GM20431 (cell line): ENCODE data around the gene MYH10.
"Not testable (repeated sequence)": the region's sequence is repeated elsewhere in the genome, so short reads cannot be mapped to it uniquely, and the experiment has no call there.

ENCODE experiments used
- in situ Hi-C: fragments of 300-500 bp; cut with MseI, MboI; formaldehyde crosslinking; loops from one replicate; pipeline ENCODE4 v1.15.0; 2020; ENCODE audit warnings: low sequenced_read_pairs; ENCODE audit not compliant: unreplicated experiment

MYH10 gene

DNA sequence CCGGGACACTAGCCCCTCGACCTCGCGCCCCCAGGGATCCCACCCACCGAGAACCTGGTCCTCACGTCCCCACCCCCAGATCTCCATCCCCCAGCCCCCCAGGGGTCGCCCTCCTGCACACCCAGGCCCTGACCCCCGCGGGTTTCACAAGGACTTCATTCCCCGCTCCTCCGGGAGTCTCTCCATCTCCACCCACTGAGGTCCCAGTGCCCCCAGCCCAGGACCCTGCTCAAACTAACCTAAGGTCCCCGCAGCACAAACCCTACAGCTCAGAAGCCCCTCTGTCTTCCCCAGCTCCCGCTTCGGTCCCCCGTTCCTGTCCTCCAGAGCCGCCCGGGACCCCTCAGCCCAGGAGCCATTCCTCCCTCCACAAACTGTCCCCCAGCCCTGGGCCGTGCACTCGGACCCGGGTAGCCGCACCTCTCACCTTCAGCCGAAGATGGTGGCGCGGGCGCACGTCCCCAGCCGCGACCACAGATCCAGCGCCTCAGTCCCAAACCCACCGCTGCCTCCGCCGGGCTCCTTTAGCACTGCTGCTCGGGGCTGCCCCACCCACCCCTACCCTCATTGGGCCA lies at the start of gene MYH10:
MYH10 (minus strand) TSS at position 499 of the 575 bp plus-strand sequence. CDS start 7,479 bp downstream, outside the sequence.
- in situ Hi-C loops = no loop called here

DNA sequence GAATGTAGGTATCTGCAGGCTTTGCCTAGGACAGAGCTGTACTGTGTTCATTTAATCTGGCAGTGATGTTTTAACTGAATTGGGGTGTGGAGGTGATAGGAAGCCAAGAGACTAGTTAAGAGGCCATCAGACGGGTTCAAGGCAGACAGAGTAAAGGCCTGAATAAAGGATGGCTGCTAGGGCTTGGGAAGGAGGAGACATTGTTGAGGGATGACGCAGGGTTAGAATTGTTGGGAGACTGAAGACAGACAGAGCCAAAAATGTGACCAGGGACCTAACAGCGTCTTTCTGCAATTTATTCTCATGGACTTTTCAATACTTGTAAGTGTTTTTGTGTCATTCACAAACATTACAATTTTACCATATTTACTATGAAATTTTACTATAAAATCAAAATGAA lies 48.6 kb upstream of the MYH10 start:
- in situ Hi-C loops = no loop called here

DNA sequence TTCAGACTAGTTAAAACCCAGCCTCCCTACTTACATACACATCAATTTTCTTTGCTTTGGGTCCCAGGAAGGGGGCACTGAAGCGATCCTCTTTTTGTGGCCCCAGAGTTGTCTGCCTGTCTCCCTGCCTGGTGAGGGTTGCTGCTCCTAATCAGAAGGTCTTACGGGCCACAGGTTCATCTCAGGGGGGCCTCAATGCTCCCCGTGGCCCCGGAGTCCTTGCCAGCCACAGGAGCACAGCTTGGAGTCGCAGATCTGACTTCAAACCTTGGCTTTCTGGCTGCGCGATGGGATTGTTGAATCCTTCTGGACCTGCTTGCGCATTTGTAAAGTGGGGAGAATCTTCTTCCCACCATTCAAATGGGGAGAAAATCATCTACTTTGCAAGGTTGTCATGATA lies 44.8 kb upstream of the MYH10 start:
- in situ Hi-C loops = no loop called here

DNA sequence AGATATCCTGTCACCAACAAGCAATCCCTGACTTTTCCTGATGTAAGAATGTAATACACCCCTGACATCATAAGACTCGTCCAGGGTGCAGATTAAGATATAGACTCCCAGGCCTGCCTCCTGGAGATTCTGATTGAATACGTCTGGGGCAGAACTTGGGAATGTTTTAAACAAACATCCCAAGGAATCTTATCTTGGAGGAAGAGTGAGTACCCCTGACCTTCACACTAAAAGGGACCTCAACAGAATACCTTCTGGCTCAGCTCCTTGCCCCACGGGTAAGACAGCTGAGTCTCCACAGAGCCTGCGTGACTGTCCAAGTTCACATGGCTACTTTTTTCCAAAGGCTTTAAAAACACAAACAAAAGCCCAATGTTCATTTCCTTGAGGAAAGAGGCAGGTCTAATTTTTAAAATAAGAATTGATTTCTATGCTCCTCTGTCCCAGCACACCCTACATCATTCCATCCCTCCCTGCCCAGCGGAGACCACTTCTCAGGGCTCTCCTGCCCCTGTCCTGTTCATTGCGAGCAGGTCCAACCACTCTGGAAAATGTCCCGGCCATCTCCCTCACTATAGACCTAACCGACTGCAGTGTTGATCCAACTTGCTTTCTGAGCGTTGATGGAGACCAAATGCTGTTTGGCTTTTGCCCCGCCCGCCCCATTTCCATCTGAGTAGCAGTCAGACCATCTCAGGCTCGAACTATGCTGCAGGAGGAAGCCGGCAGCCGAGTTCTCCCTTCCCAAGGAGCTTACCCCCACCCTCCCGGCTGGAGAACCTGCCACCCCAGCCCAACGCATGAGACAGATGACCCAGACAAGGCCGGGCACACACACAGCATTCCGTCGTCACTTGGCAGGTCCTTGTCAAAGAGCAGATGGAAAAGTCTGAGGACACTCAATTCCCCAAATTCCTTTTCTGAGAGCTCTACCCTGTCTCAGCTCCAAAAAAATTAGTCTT lies 44.1 kb upstream of the MYH10 start:
- in situ Hi-C loops = no loop called here

DNA sequence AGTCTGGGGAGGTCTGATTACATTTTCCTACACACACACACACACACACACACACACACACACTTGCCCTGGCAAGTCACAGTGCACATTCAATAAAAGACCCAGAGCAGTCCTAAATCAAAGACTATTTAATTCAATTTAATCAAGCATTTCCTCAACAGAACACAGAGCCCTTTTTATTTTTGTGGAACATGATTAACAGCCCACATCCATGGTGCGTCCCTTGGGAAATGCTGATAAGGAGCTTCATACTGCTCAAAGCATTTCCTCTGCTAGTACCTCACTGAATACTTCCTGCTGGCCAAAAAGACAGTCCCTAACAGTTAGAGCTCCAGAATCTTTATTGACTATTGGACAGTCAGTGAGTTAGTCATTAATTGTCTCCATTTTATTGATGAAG lies 43.1 kb upstream of the MYH10 start:
- in situ Hi-C loops = no loop called here

DNA sequence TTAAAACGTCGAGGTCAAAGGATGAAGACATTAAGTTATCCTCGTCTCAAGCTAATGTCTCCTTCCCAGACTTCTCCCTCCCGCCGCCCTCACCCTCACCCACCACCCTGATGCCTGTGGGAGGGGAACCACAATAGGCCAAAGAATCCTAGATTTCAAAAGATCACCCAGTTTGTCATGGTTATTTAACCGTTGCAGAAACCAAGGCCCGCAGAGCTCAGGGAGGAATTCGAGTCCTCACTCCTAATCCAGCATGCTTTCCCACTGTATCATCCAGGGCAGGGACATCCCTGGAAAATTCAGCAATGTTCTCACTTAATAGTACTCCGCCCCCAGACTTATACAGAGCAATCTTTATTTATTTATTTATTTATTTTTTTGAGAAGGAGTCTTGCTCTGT lies 41.8 kb upstream of the MYH10 start:
- in situ Hi-C loops = no loop called here

DNA sequence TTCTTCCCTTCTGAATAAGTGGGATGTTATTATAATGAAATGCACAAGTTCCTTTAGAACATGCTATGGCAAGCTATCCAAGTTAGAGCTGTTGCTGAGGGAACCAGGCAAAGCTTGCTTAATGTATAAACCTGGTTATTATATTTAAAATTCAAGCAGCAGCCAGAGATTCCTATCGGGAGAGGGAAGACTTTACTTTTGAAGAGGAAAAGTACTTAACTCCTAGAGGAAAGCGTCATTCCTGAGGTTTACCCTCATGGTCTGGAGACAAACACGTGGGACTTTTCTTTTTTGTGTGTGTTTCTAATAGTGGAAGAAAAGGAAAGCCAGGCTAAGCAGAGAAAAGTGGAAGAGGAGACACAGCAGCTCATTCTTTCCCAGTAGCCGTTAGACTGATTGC lies 39.9 kb upstream of the MYH10 start:
- in situ Hi-C loops = no loop called here

DNA sequence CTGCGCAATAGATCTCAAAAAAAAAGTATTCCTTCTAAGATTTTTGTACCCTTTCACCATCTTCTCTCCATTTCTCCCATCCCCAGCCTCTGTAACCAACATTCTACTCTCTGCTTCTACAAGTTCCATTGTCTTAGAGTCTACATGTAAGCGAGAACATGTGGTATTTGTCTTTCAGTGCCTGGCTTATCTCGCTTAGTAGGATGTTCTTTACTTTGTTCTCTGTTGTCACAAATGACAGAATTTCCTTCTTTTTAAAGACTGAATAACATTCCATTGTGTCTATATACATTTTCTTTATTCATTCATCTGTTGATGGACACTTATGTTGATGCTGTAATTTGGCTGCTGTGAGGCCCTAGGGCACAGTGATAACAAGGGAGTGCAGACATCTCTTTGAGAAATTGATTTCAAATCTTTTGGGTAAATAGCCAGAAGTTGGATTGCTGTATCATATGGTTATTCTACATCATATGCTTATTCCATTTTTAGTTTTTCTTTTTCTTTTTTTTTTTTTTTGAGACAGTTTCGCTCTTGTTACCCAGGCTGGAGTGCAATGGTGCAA lies 37.7 kb upstream of the MYH10 start:
- in situ Hi-C loops = no loop called here

DNA sequence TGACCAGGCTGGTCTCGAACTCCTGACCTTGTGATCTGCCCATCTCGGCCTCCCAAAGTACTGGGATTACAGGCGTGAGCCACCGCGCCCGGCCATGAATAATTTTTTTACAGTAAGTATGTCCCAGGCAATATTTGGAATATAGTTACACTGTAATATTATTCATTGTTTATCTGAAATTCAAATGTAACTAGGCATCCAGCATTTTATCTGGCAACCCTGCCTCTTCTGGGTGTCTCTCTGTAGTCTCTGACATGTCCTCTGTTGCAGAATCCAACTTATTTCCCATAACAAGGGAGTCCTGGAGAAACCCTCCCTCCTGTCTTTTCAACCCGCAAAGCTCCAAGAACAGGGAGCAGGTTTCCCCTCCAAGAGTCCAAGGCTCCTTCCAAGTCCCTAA lies 36.9 kb upstream of the MYH10 start:
- in situ Hi-C loops = no loop called here

DNA sequence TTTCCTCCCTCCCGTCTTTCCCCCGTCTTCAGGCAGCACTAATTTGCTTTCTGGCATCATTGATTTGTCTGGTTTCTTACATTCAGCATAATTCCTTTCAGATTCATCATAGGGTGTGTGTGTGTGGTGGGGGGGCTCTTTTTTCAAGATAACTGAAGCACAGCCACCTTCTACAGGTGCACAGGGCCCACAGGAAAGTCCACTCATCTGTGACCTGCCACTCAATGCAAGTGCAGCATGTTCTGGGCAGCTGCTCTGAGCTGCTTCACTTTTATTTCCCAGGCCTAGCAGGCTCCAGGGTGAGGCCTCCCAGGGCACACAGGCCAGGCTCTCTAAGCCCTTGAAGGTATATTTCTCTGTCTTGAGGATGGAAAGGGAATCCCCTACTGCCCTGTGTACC lies 35.2 kb upstream of the MYH10 start:
- in situ Hi-C loops = no loop called here

DNA sequence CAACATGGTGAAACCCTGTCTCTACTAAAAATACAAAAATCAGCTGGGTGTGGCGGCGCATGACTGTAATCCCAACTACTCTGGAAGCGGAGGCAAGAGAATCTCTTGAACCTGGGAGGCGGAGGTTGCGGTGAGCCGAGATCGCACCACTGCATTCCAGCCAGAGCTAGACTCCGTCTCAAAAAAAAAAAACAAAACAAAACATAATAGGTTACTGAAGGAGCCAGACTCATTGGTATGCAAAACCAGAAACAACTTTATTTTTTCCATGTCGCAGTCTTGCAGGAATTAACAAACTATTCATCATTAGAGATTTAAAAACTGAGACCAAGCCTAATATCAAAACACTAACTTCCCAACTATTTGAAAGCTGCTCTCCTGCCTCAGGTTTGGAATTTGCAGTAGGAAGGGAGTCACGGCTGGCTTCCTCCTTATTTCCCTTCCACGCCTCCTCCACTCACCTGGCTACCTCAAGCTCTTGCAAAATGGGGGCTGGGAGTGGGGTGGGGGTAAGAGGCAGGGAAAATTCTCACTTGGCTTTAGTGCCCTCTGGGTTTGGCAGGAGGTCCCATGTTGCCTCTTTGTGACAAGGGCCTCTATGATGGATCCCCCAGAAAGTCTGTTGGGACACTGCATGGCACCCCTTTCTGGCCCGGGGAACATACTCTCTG lies 34.1 kb upstream of the MYH10 start:
- in situ Hi-C loops = no loop called here

DNA sequence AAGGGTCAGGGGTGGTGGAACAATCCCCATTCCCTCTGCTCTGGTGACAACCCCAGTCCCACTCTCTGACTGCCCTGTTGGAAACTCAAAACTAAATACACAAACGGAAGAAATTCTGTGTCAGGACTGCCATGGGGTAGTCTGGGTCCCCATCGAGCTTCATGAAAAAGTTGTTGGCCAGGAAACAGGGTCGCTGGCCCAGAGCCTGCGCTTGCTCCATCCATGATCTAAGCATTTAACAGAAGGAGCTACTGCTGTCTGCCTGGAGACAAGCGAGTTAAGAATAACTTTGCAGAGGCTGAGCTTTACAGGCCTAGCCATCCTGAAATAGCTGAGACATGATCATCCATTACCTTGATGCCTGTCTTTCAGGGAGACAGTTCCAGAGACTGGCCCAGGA lies 32.4 kb upstream of the MYH10 start:
- in situ Hi-C loops = no loop called here

DNA sequence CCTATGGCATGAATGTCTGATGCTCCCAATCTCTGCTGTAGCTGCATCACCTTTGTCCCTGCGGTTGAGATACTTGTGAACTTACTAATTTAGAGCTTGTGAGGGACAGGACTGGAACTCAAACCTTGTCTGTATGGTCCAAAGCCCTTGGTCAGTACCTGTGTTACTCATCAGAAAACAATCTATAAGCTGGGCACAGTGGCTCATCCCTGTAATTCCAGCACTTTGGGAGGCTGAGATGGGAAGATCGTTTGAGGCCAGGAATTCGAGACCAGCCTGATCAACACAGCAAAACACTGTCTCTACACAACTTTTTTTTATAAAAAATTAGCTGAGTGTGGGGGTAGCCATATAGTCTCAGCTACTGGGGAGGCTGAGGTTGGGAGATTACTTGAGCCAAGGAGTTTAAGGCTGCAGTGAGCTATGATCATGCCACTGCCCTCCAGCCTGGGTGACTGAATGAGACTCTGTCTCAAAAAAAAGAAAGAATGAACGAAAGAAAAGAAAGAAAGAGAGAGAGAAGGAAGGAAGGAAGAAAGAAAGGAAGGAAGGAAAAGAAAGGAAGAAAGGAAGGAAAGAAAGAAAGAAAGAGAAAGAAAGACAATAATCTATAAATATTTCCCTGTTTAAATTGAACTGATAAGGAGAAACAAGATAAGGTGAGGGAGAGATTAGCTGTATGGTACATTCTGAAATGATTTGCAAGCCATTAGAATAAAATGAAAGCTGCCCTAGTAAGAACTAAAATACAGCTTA lies 31.7 kb upstream of the MYH10 start:
- in situ Hi-C loops = no loop called here

DNA sequence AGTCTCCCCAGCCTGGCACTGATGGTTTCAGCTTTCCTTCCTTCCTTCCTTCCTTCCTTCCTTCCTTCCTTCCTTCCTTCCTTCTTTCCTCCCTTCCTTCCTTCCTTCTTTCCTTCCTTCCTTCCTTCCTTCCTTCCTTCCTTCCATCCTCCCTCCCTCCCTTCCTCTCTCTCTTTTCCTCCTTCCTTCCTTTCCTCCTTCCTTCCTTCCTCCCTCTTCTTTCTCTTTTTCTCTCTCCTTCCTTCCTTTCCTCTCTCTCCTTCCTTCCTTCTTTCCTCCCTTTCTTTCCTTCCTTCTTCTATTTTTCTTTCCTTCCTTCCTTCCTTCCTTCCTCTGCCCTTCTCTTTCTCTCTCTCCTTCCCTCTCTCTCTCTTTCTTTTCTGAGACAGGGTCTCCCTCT lies 30.2 kb upstream of the MYH10 start:
- in situ Hi-C loops = not testable (repeated sequence)

DNA sequence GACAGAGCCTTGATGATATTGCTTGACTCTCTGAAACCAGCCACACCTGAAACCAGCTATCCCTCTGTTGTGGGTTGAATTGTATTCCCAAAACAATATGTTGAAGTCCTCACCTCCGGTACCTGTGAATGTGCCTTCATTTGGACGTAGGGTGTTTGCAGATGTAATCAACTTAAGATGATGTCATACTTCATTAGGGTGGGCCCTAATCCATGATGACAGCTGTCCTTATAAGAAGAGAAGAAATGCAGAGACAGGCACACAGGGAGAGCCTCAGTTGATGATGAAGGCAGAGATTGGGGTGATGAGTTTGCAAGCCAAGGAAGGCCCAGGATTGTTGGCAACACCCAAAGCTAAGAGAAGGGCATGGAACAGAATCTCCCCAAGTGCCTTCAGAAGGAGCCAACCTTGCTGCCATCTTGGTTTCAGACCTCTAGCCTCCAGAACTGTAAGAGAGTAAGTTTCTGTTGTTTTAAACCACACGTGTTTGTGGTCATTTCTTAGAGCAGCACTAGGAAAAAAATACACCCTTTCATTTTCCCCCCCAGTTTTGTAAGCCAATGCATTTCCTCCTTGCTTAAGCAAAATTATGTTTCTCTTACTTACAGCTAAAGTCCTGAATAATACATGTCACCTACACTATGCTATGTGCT lies 29.4 kb upstream of the MYH10 start:
- in situ Hi-C loops = no loop called here

DNA sequence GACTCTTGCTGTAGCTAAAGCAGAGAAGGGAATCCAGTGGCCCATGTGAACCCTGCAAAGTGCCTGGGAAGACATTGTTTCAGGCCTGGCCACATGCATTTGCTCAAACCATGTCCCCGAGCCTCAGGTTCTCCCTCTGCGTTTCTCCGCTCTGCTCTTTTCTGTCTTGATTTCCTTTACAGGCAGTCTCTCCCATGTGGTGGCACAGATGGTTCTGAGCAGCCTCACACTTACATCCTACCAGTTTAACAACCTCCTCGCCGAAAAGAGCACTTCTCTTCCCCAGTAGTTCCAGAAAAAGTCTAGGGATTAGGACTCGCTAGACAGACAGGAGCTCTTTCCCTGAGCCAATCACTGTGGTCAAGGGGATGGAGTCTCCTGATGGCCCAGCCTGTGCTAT lies 28.3 kb upstream of the MYH10 start:
- in situ Hi-C loops = no loop called here

DNA sequence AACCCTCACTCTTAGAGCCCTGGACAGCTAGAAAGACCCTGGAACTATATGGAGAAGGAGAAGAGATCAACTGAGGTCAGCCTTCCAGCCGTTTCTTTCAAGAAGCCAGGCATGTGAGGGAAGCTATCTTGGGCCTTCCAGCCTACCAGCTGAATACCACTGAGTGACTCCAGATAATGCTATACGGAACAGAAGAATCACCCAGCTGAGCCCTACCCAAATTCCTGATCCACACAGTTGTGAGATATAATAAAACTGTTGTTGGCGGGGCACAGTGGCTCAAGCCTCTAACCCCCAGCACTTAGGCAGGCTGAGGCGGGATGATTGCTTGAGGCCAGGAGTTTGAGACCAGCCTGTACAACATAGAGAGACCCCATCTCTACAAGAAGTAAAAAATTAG lies 26.2 kb upstream of the MYH10 start:
- in situ Hi-C loops = no loop called here

DNA sequence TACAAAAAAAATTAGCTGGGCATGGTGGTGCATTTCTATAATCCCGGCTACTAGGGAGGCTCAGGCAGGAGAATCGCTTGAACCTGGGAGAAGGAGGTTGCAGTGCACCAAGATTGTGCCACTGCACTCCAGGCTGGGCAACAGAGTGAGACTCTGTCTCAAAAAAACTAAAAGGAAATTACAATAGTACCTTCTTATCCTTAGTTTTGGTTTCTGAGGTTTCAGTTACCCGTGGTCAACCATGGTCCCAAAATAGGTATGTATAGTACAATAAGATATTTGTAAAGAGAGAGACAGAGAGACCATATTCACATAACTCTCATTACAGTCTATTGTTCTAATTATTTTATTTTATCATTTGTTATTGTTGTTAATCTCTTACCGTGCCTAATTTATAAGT lies 24.3 kb upstream of the MYH10 start:
- in situ Hi-C loops = no loop called here

DNA sequence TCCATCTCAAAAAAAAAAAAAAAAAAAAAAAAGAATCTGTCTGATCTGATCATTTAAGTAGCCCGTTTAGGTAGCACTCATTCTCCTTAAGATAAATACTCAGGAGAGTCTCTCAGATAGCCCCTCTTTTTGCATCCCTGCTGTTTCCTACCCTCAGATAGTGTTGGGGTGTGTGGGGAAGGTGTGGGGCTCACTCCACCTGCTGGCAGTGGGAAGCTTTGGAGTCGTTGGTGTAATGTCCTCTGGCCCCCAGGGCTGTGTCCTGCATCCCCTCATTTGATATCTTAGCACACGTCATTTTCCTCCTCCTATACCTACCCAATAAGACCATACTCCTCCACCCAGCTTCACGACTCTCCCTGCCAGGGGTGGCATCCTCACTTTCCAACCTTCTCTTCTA lies 20.5 kb upstream of the MYH10 start:
- in situ Hi-C loops = no loop called here

DNA sequence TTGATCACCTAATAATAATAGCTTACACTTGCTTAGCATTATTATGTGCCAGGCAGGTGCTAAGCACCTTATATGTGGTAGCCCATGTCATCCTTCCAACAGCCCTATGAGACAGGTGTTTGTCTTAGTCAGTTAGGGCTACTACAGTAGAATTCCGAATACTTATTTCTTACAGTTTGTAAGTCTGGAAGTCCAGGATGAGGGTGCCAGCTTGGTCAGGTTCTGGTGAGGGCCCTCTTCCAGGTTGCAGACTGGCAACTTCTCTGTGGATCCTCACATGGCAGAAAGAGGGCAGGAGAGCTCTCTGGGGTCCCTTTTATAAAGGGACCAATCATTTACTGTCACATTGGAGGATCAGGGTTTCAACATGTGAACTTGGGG lies 19.6 kb upstream of the MYH10 start:
- in situ Hi-C loops = no loop called here
